Heart left ventricle (tissue), 16 donors: Measurements from ENCODE around the gene RINL. TPM values are rescaled to one million over a fixed set of nuclear protein-coding genes. Genes with fewer than 3 reads are reported as not detected.

Source experiments
- ATAC-seq, 4 donors: fragments of 200-7000 bp; cut with Tn5 transposase; one replicate each; pipeline ENCODE4 v1.9.1; 2020 to 2022; ENCODE audit warnings: moderate library complexity in 4 of 4, mild to moderate bottlenecking in 3 of 4, moderate number of reproducible peaks in 1 of 4
- DNase-seq, 5 donors: peaks; one replicate each; pipeline ENCODE4 v3.0.0-alpha.2; 2020
- H3K27ac ChIP-seq, 12 donors: fragments of 200-600 bp; sonication (generic) in 4 of 12; one replicate each; pipeline versions ENCODE4 v1.5.0 to v1.8.0; 2016 to 2022; ENCODE audit warnings: mild to moderate bottlenecking in 2 of 12
- H3K27me3 ChIP-seq, 9 donors: fragments of 200-600 bp; sonication (generic) in 2 of 9; one replicate each; pipeline versions ENCODE4 v1.5.1 to v1.8.0; 2016 to 2022; ENCODE audit warnings: mild to moderate bottlenecking in 3 of 9
- H3K36me3 ChIP-seq, 9 donors: fragments of 200-600 bp; sonication (generic) in 2 of 9; one replicate each; pipeline versions ENCODE4 v1.5.0 to v1.8.0; 2018 to 2022; ENCODE audit warnings: mild to moderate bottlenecking in 2 of 9
- H3K4me1 ChIP-seq, 12 donors: fragments of 200-600 bp; sonication (generic) in 4 of 12; one replicate each; pipeline versions ENCODE4 v1.5.0 to v1.8.0; 2016 to 2022; ENCODE audit warnings: mild to moderate bottlenecking in 3 of 12
- H3K4me3 ChIP-seq, 12 donors: fragments of 200-600 bp; sonication (generic) in 4 of 12; one replicate each; pipeline versions ENCODE4 v1.5.0 to v1.8.0; 2017 to 2022; ENCODE audit warnings: mild to moderate bottlenecking in 9 of 12, moderate library complexity in 4 of 12
- H3K9me3 ChIP-seq, 12 donors: fragments of 200-600 bp; sonication (generic) in 4 of 12; one replicate each; pipeline versions ENCODE4 v1.5.0 to v1.8.0; 2016 to 2022; ENCODE audit warnings: mild to moderate bottlenecking in 1 of 12
- CTCF ChIP-seq, 12 donors: fragments of 200-600 bp; sonication (generic) in 4 of 12; IDR thresholded peaks; one replicate each; pipeline versions ENCODE4 v1.5.0 to v1.8.0; 2018 to 2022; ENCODE audit warnings: antibody characterized with exemption in 12 of 12, mild to moderate bottlenecking in 5 of 12
- POLR2A ChIP-seq, 2 donors: fragments of 450-650 bp; IDR thresholded peaks; one replicate each; pipeline ENCODE4 v1.6.1; 2017; ENCODE audit warnings: antibody characterized with exemption in 2 of 2, mild to moderate bottlenecking in 2 of 2, moderate library complexity in 2 of 2
- WGBS, 4 donors: extraction: QIAGEN DNeasy Blood & Tissue Kit in 2 of 4; methylation state at CpG; one replicate each; pipeline versions ENCODE4 v1.1.5 to v1.1.7; 2013 to 2018; 5-methylcytosine and 5-hydroxymethylcytosine counted together
- intact Hi-C, 10 donors: fragments of 100-400 bp; cut with DNase I; formaldehyde crosslinking; loops; one replicate each; pipeline versions ENCODE4 v1.11.1 to v1.14.2; 2022
- polyA plus RNA-seq, 2 donors: library from polyadenylated mRNA; stranded (reverse); fragments of 200-250 nt; gene quantifications; one replicate each; pipeline ENCODE4 v1.2.3, GENCODE V29; 2013
- total RNA-seq, 9 donors: library from RNA; depleted of rRNA in 2 of 9; stranded (reverse); fragments of >200 nt in 2 of 9; fragmentation: NEBNext Ultra II Directional in 3 of 9; extraction: Animal tissue kit (Norgen Biotek cat#: 25700) in 3 of 9; gene quantifications; one replicate each; pipeline versions ENCODE4 v1.1.0 to v1.2.4, GENCODE V29; 2016 to 2023
- donor health status: ischemic (EF 13 %, LVEDD 7.1; RV severe dilation, severe dysfunction).
- donor health status: healthy with polysubstance abuse.
- donor health status: DM: no; HTN: yes; CAD: no.
- donor health status: DM: no; HTN: no; CAD: no.
- donor health status: ischemic (EF 25% LVEDD 6.9; RV normal size, moderate dysfunction).
- donor health status: ischemic (EF 25% LVEDD 5.7; RV mildly dilated, moderate dysfunction).
- donor health status: healthy.
- donor health status: DM: yes; HTN: yes; CAD: no.
- donor health status: ischemic (EF 35%, LVEDD 5.7; RV mildly dilated, moderate dysfunction).
- donor health status: nonischemic (EF 11% LVEDD 7.7; RV severe dilation, severe dysfunction).
- donor health status: DM: yes; HTN: yes; CAD: no.
- donor health status: PGD.
- donor health status: ischemic (EF 29% LVEDD 5.4; RV normal size, mild dysfunction).
- donor health status: nonischemic (EF 23%, LVEDD 6.1; RV moderate dilation, normal function).

The RINL gene
- total and polyA plus RNA-seq, 11 donors: 1.6 to 11.3 (median 4.3) TPM

- WGBS, 4 donors: 83 to 86% (median 84%) methylated on average over 26 to 28 of the region's 28 CpGs
- Histone ChIP-seq H3K4me3 (no peak overlapping the region), H3K9me3 (no peaks in the 10 kb centered on the region), H3K27ac (peak overlapping the region in 1 of 12 donors; percentile 13), H3K36me3 (peaks cover 10 to 100% (median 98%) of the 10 kb centered on the region in 9 donors), H3K4me1 (peaks cover 0 to 22% (median 3%) of the 10 kb centered on the region in 12 donors), H3K27me3 (no peaks in the 10 kb centered on the region)
- TF ChIP-seq POLR2A (IDR thresholded peaks at IDR 0.05) (no peak), CTCF (IDR thresholded peaks at IDR 0.05) (no peak)
- ATAC-seq (no peak), DNase-seq (peak in 1 of 5 donors; percentile 14)
- intact Hi-C loops: loop anchor here in 8 of 10 donors (5.0 to 10.0 kb wide), 8 partner anchors 55 to 215 kb away; partner anchors contain the start of genes NFKBIB (in 1 of the 8) and SIRT2 (in 1 of the 8)
Measured at GRCh38 chr19:38839816-38840582, 38.1 kb downstream of the RINL start.

- ATAC-seq (no peak), DNase-seq (peak in 1 of 5 donors; percentile 1)
- TF ChIP-seq CTCF (IDR thresholded peaks at IDR 0.05): no peak
- no peak for TF ChIP-seq POLR2A (IDR thresholded peaks at IDR 0.05)
- 79 to 83% (median 82%) methylated on average over 12 of the region's 12 CpGs for WGBS, 4 donors
- intact Hi-C loops: loop anchor here in 6 of 10 donors (5.0 to 10.0 kb wide), 6 partner anchors 56 to 204 kb away; partner anchors contain the start of genes NFKBIB (in 1 of the 6) and SIRT2 (in 1 of the 6)
- no peak overlapping the region for H3K4me3 ChIP-seq
- no peaks in the 10 kb centered on the region for H3K9me3 ChIP-seq
- no peaks in the 10 kb centered on the region for H3K27me3 ChIP-seq
- H3K4me1 ChIP-seq: peaks cover 0 to 22% (median 2%) of the 10 kb centered on the region in 12 donors
- H3K36me3 ChIP-seq: peaks cover 7 to 97% (median 90%) of the 10 kb centered on the region in 9 donors
- H3K27ac ChIP-seq: peak overlapping the region in 1 of 12 donors; percentile 20
Measured at GRCh38 chr19:38838986-38839761, 38.9 kb downstream of the RINL start.

- peak overlapping the region in 1 of 12 donors; percentile 3 for H3K27ac ChIP-seq
- DNase-seq (peak in 1 of 5 donors; percentile 11), ATAC-seq (no peak)
- 75 to 88% (median 84%) methylated on average over 14 to 19 of the region's 19 CpGs for WGBS, 4 donors
- H3K4me3 ChIP-seq: no peak overlapping the region
- peaks cover 7 to 90% (median 82%) of the 10 kb centered on the region in 9 donors for H3K36me3 ChIP-seq
- H3K9me3 ChIP-seq: no peaks in the 10 kb centered on the region
- peaks cover 0 to 17% (median 0%) of the 10 kb centered on the region in 12 donors for H3K4me1 ChIP-seq
- intact Hi-C loops: loop anchor here in 6 of 10 donors (5.0 to 10.0 kb wide), 6 partner anchors 56 to 204 kb away; partner anchors contain the start of genes NFKBIB (in 1 of the 6) and SIRT2 (in 1 of the 6)
- no peak for TF ChIP-seq CTCF (IDR thresholded peaks at IDR 0.05)
- TF ChIP-seq POLR2A (IDR thresholded peaks at IDR 0.05): no peak
- H3K27me3 ChIP-seq: no peaks in the 10 kb centered on the region
Measured at GRCh38 chr19:38838208-38838985, 39.7 kb downstream of the RINL start.
